Measurements from ENCODE around the gene SLC25A45. TPM values are rescaled to one million over a fixed set of nuclear protein-coding genes. Genes with fewer than 3 reads are reported as not detected.

Gene SLC25A45
- total RNA-seq, 1 donor from 2014 or later, result 15.5 TPM

- Mint-ChIP-seq H3K4me3 (no peak overlapping the region), H3K36me3 (ENCODE audit: low read depth) (peaks cover 32% of the 10 kb centered on the region), H3K9me3 (no peaks in the 10 kb centered on the region), H3K4me1 (peaks cover 27% of the 10 kb centered on the region), H3K27ac (peak overlapping the region; percentile 7), H3K27me3 (no peaks in the 10 kb centered on the region)
- no peak for DNase-seq
- intact Hi-C loops (cut with micrococcal nuclease), result no loop called here
Observed at GRCh38 chr11:65392899-65393298, 10.5 kb upstream of the SLC25A45 start.

GRCh38 chr11:65392186-65392829, 9.9 kb upstream of the SLC25A45 start:
- Mint-ChIP-seq H3K4me3 (no peak overlapping the region), H3K27me3 (no peaks in the 10 kb centered on the region), H3K36me3 (ENCODE audit: low read depth) (peaks cover 32% of the 10 kb centered on the region), H3K4me1 (peaks cover 26% of the 10 kb centered on the region), H3K9me3 (no peaks in the 10 kb centered on the region), H3K27ac (peak overlapping the region; percentile 30)
- DNase-seq, result no peak
- intact Hi-C loops (cut with micrococcal nuclease), result no loop called here

- H3K9me3 Mint-ChIP-seq, result no peaks in the 10 kb centered on the region
- no peak overlapping the region for H3K27ac Mint-ChIP-seq
Observed at GRCh38 chr11:65390996-65391395, 8.6 kb upstream of the SLC25A45 start.

GRCh38 chr11:65390099-65390941, 7.9 kb upstream of the SLC25A45 start:
- Mint-ChIP-seq H3K4me1 (peaks cover 32% of the 10 kb centered on the region), H3K27ac (peak overlapping the region; percentile 63), H3K9me3 (no peaks in the 10 kb centered on the region), H3K27me3 (no peaks in the 10 kb centered on the region), H3K4me3 (peak overlapping the region; percentile 55), H3K36me3 (ENCODE audit: low read depth) (peaks cover 26% of the 10 kb centered on the region)
- intact Hi-C loops (cut with micrococcal nuclease), result no loop called here
- DNase-seq, result no peak

More at GRCh38 chr11:65390996-65391395, 8.6 kb upstream of the SLC25A45 start:
- intact Hi-C loops (cut with micrococcal nuclease), result no loop called here
- no peak for DNase-seq
- Mint-ChIP-seq H3K4me1 (peaks cover 29% of the 10 kb centered on the region), H3K4me3 (peak overlapping the region; percentile 55), H3K36me3 (ENCODE audit: low read depth) (peaks cover 28% of the 10 kb centered on the region), H3K27me3 (no peaks in the 10 kb centered on the region)

- H3K27ac Mint-ChIP-seq, result peak overlapping the region; percentile 29
- peaks cover 26% of the 10 kb centered on the region for H3K36me3 Mint-ChIP-seq (ENCODE audit: low read depth)
- intact Hi-C loops (cut with micrococcal nuclease), result no loop called here
- H3K4me3 Mint-ChIP-seq, result peak overlapping the region; percentile 83
- no peaks in the 10 kb centered on the region for H3K27me3 Mint-ChIP-seq
- DNase-seq, result no peak
- H3K4me1 Mint-ChIP-seq, result peaks cover 40% of the 10 kb centered on the region
- H3K9me3 Mint-ChIP-seq, result no peaks in the 10 kb centered on the region
Observed at GRCh38 chr11:65389294-65389980, 7.0 kb upstream of the SLC25A45 start.

DNA sequence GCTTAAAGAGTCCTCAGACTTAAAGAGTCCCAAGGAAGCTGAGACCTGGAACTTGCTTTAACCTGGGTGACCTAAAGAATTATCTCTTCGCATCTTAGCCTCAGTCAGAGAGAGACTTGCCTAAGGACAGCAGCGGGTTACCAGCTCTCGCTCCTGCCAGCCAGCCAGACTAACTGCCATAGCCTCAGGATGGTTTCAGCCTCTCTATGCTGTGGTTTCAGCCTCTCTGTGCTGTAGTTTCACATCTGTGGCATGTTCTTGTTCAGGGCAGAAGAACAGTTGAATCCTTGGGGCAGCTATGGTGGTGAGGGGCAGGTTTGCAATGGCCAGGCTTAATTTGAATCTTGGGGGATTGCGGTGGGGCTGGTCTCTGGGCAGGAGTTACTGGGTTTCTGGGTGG, 6.3 kb upstream of the SLC25A45 start:
- H3K4me3 Mint-ChIP-seq, result peak overlapping the region; percentile 83
- peak overlapping the region; percentile 52 for H3K27ac Mint-ChIP-seq
- H3K27me3 Mint-ChIP-seq, result no peaks in the 10 kb centered on the region
- intact Hi-C loops (cut with micrococcal nuclease), result no loop called here
- DNase-seq, result no peak
- peaks cover 48% of the 10 kb centered on the region for H3K4me1 Mint-ChIP-seq
- H3K36me3 Mint-ChIP-seq (ENCODE audit: low read depth), result peaks cover 25% of the 10 kb centered on the region
- H3K9me3 Mint-ChIP-seq, result no peaks in the 10 kb centered on the region

- Mint-ChIP-seq H3K36me3 (ENCODE audit: low read depth) (peaks cover 15% of the 10 kb centered on the region), H3K27me3 (no peaks in the 10 kb centered on the region), H3K9me3 (no peaks in the 10 kb centered on the region), H3K4me1 (peaks cover 62% of the 10 kb centered on the region), H3K4me3 (peak within 1 kb of the TSS; percentile 83), H3K27ac (peak within 1 kb of the TSS; percentile 96)
- intact Hi-C loops (cut with micrococcal nuclease), result no loop called here
- peak; percentile 98 for DNase-seq
Observed at GRCh38 chr11:65386307-65387140, 4.1 kb upstream of the SLC25A45 start, which contains the start of gene FRMD8. Gene FRMD8 (plus strand): TSS chr11:65386637. CDS start chr11:65387037, 400 bp downstream.

DNA sequence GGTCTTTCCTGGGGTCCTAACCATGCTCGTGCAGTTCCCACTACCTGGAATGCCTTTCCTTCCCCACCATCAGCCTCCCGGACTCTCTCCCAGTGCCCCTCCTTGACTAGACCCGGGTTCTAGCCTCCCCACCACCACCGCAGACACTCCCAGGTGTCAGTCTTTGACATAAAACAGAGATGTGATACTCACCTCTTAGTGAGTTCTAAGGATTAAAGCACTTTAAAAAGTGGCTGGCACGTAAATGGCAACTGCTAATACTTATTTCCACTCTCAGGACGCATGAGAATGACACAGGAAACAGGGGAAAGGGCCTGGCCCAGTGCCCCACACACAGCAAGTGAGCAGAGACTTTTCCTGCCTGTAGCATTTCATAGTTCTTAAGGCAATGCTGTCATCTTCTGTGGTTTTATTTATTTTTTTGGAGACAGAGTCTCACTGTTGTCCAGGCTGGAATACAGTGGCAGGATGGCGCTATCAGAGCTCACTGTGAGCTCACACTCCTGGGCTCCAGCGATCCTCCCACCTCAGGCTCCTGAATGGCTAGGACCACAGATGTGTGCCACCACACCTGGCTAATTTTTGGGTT, 1.9 kb upstream of the SLC25A45 start:
- intact Hi-C loops (cut with micrococcal nuclease), result no loop called here
- peak; percentile 71 for DNase-seq
- peaks cover 54% of the 10 kb centered on the region for H3K4me1 Mint-ChIP-seq

GRCh38 chr11:65383778-65384177, 1.3 kb upstream of the SLC25A45 start:
- intact Hi-C loops (cut with micrococcal nuclease), result no loop called here
- peaks cover 49% of the 10 kb centered on the region for H3K4me1 Mint-ChIP-seq
- H3K27me3 Mint-ChIP-seq, result no peaks in the 10 kb centered on the region
- H3K27ac Mint-ChIP-seq, result peak overlapping the region; percentile 96
- H3K9me3 Mint-ChIP-seq, result no peaks in the 10 kb centered on the region
- no peak for DNase-seq
- H3K4me3 Mint-ChIP-seq, result peak overlapping the region; percentile 83
- peaks cover 7% of the 10 kb centered on the region for H3K36me3 Mint-ChIP-seq (ENCODE audit: low read depth)

More for the DNA sequence above, 1.9 kb upstream of the SLC25A45 start:
- H3K9me3 Mint-ChIP-seq, result no peaks in the 10 kb centered on the region
- no peaks in the 10 kb centered on the region for H3K27me3 Mint-ChIP-seq
- H3K4me3 Mint-ChIP-seq, result peak overlapping the region; percentile 83
- H3K27ac Mint-ChIP-seq, result peak overlapping the region; percentile 96
- peaks cover 11% of the 10 kb centered on the region for H3K36me3 Mint-ChIP-seq (ENCODE audit: low read depth)

DNA sequence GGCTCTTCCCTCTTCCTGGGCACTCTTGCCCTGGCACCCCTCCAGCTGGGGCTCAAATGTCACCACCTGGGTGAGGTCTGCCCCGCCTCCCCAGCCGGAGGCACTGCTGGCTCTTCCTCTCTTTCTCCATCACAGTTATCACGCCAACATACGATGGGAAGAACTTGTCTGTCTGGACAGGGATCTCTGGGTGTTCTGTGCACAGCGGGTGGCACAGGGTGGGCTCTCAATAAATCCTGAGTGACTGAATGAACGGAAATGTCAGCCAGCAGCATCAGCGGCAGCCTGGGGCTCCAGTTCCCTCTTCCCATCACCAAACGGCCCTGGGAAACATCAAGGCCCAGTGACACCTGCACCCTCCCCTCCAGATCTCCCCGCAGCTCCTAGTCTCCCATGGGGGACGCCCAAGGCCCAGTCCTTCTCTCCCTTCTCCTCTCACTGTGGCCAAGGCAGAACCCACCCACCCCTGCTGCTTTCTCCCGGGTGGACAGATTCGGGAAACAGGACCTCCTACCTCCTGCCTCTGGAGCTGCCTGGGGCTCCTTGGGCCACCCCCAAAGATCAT, 440 bp upstream of the SLC25A45 start:
- intact Hi-C loops (cut with micrococcal nuclease), result loop anchor here (1.0 kb wide), 7 partner anchors 17 to 127 kb away; partner anchors contain the start of gene NEAT1
- Mint-ChIP-seq H3K36me3 (ENCODE audit: low read depth) (peaks cover 1% of the 10 kb centered on the region), H3K4me1 (peaks cover 40% of the 10 kb centered on the region), H3K4me3 (peak overlapping the region; percentile 83), H3K27ac (peak overlapping the region; percentile 96), H3K9me3 (no peaks in the 10 kb centered on the region), H3K27me3 (no peaks in the 10 kb centered on the region)
- DNase-seq, result no peak

DNA sequence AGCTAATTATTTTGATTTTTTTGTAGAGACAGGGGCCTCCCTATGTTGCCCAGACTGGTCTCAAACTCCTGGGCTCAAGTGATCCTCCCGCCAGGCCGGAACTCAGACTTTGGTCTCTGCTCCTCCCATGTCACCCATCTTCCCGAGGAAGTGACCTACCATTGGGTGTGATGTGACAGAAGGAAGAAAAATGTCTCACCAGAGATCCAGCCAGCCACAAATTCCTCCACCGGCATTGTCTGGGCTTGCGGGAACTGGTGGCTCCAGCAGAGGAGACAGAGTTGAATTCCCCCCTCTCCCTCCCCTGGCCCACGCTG, 772 bp downstream of the SLC25A45 start:
- no peaks in the 10 kb centered on the region for H3K27me3 Mint-ChIP-seq
- H3K36me3 Mint-ChIP-seq (ENCODE audit: low read depth), result no peaks in the 10 kb centered on the region

GRCh38 chr11:65380460-65381119, 1.9 kb downstream of the SLC25A45 start:
- Mint-ChIP-seq H3K27ac (peak overlapping the region; percentile 56), H3K36me3 (ENCODE audit: low read depth) (no peaks in the 10 kb centered on the region), H3K4me1 (peaks cover 36% of the 10 kb centered on the region), H3K9me3 (no peaks in the 10 kb centered on the region), H3K4me3 (peak overlapping the region; percentile 83), H3K27me3 (no peaks in the 10 kb centered on the region)
- intact Hi-C loops (cut with micrococcal nuclease), result no loop called here
- DNase-seq, result no peak

More for the DNA sequence above, 772 bp downstream of the SLC25A45 start:
- peak; percentile 85 for DNase-seq
- Mint-ChIP-seq H3K9me3 (no peaks in the 10 kb centered on the region), H3K4me1 (peaks cover 37% of the 10 kb centered on the region), H3K4me3 (peak overlapping the region; percentile 83), H3K27ac (peak overlapping the region; percentile 96)
- intact Hi-C loops (cut with micrococcal nuclease), result loop anchor here (1.0 kb wide), 7 partner anchors 15 to 129 kb away; partner anchors contain the start of gene NEAT1

Data from activated CD4-positive, alpha-beta T cell treated with anti-CD3 and anti-CD28 coated beads, Interleukin-2, amount 10 ng/mL, durations not matched to agents 24 days and 14 days (primary cell).